HepG2 (cell line): ENCODE data around the gene INHA. TPM values are rescaled to one million over a fixed set of nuclear protein-coding genes. Genes with fewer than 3 reads are reported as not detected.

Experiments used
- ATAC-seq: fragments of 200-7000 bp; cut with Tn5 transposase; 3 replicates; pipeline ENCODE4 v1.9.1; 2020; ENCODE audit warnings: mild to moderate bottlenecking, moderate library complexity
- BruUV-seq: library from RNA; stranded (reverse); fragments of 400-500 nt; replicated peaks from 2 replicates; lab custom pipeline; 2021; lab: Mats Ljungman, UMichigan
- CTCF ChIA-PET: fragments of 300-600 bp; formaldehyde crosslinking; extraction: SDS; loops from one replicate; lab custom pipeline; 2021; ENCODE audit warnings: low total read pairs, inconsistent platforms, low intra/inter-chr PET ratio; lab: Yijun Ruan, JAX
- POLR2A ChIA-PET: fragments of 350-600 bp; sonication (Branson Sonifier 250); formaldehyde crosslinking; loops from one replicate; lab custom pipeline; 2020; ENCODE audit warnings: antibody characterized with exemption, inconsistent platforms; lab: Yijun Ruan, JAX
- DNase-seq: peaks from one replicate; pipeline ENCODE4 v3.0.0-alpha.2; 2015; ENCODE audit warnings: low spot score
- FAIRE-seq: peaks from 3 replicates; lab custom pipeline; 2011; peaks lifted over from hg19 to GRCh38; lab: Jason Lieb, UNC
- H2AFZ ChIP-seq: one replicate; pipeline ENCODE4 v1.6.1; 2011; ENCODE audit warnings: low read length, inconsistent platforms
- H3K27ac ChIP-seq: fragments of 300-600 bp; 3 replicates; pipeline ENCODE4 v1.8.0; 2011; ENCODE audit warnings: mixed run types, mild to moderate bottlenecking, mixed read lengths, low read length, inconsistent platforms; ENCODE audit not compliant: insufficient read depth; ENCODE audit errors: extremely low read length
- H3K27me3 ChIP-seq, 2 experiments: fragments of 200-600 bp in 1 of 2; 2 replicates in 1 of 2; 3 replicates in 1 of 2; pipeline versions ENCODE4 v1.6.0 to v1.8.0; 2011; ENCODE audit warnings: low read length in 2 of 2, mild to moderate bottlenecking in 2 of 2, moderate library complexity in 2 of 2, inconsistent platforms in 1 of 2; ENCODE audit not compliant: insufficient read depth in 2 of 2, control insufficient read depth in 1 of 2
- H3K36me3 ChIP-seq, 2 experiments: fragments of 200-600 bp in 1 of 2; replicated peaks in 1 of 2; 2 replicates in 1 of 2; 3 replicates in 1 of 2; pipeline versions ENCODE4 v1.5.1 to v1.8.0; 2011; ENCODE audit warnings: low read length in 2 of 2, inconsistent platforms in 1 of 2; ENCODE audit not compliant: insufficient read depth in 2 of 2, control insufficient read depth in 1 of 2
- H3K4me1 ChIP-seq: 2 replicates; pipeline ENCODE4 v1.5.1; 2012; ENCODE audit warnings: low read length, inconsistent platforms; ENCODE audit not compliant: insufficient read depth
- H3K4me2 ChIP-seq: 2 replicates; pipeline ENCODE4 v1.6.0; 2011; ENCODE audit warnings: low read depth, low read length, inconsistent platforms
- H3K4me3 ChIP-seq, 3 experiments: fragments of 200-600 bp in 1 of 3; sonication (generic), shearing (Covaris generic) in 1 of 3; replicated peaks in 1 of 3; 2 replicates each; pipeline ENCODE4 v1.5.1; 2011 to 2016; ENCODE audit warnings: low read length in 3 of 3, inconsistent platforms in 2 of 3, low read depth in 2 of 3, mild to moderate bottlenecking in 2 of 3, control low read depth in 1 of 3, mixed read lengths in 1 of 3; ENCODE audit not compliant: insufficient read depth in 1 of 3
- H3K79me2 ChIP-seq: one replicate; pipeline ENCODE4 v1.6.1; 2011; ENCODE audit warnings: low read length, inconsistent platforms; ENCODE audit not compliant: insufficient read depth
- H3K9ac ChIP-seq: 2 replicates; pipeline ENCODE4 v1.6.0; 2011; ENCODE audit warnings: mild to moderate bottlenecking, low read depth, low read length, inconsistent platforms; ENCODE audit not compliant: insufficient read depth
- H3K9me3 ChIP-seq: 2 replicates; pipeline ENCODE4 v1.5.1; 2012; ENCODE audit warnings: mild to moderate bottlenecking, low read length
- H4K20me1 ChIP-seq: 2 replicates; pipeline ENCODE4 v1.6.0; 2011; ENCODE audit warnings: inconsistent platforms, mild to moderate bottlenecking, low read length, moderate library complexity; ENCODE audit not compliant: insufficient read depth
- CHCHD3 ChIP-seq: sonication (generic); formaldehyde crosslinking; IDR thresholded peaks from 2 replicates; pipeline ENCODE4 v1.8.0; 2022; ENCODE audit warnings: mild to moderate bottlenecking, missing genetic modification reagents, moderate library complexity
- FOXP4 ChIP-seq: sonication (generic); formaldehyde crosslinking; IDR thresholded peaks from 2 replicates; pipeline ENCODE4 v1.4.0; 2020; ENCODE audit warnings: missing genetic modification reagents
- MEF2D ChIP-seq: sonication (generic); formaldehyde crosslinking; IDR thresholded peaks from 2 replicates; pipeline ENCODE4 v1.5.1; 2020; ENCODE audit warnings: mild to moderate bottlenecking, missing genetic modification reagents
- ONECUT2 ChIP-seq: sonication (generic); formaldehyde crosslinking; IDR thresholded peaks from 2 replicates; pipeline ENCODE4 v1.4.0; 2020; ENCODE audit warnings: missing genetic modification reagents
- PAWR ChIP-seq: sonication (generic); formaldehyde crosslinking; IDR thresholded peaks from 2 replicates; pipeline ENCODE4 v1.4.0; 2020; ENCODE audit warnings: missing genetic modification reagents, mild to moderate bottlenecking, borderline replicate concordance
- ZNF484 ChIP-seq: sonication (generic); formaldehyde crosslinking; IDR thresholded peaks from 2 replicates; pipeline ENCODE4 v1.5.1; 2020; ENCODE audit warnings: mild to moderate bottlenecking, low read depth, missing genetic modification reagents, borderline replicate concordance
- ZNF512B ChIP-seq: sonication (generic); formaldehyde crosslinking; IDR thresholded peaks from 2 replicates; pipeline ENCODE4 v1.5.1; 2020; ENCODE audit warnings: missing genetic modification reagents, mild to moderate bottlenecking, borderline replicate concordance
- WGBS: methylation state at CpG from one replicate; pipeline ENCODE4 v1.1.6; 2017; ENCODE audit warnings: low lambda C conversion rate; 5-methylcytosine and 5-hydroxymethylcytosine counted together
- in situ Hi-C: cut with HindIII; loops from 2 replicates; pipeline ENCODE4 v1.10.0; 2017; ENCODE audit warnings: low pct_unique_long_range_greater_than_20kb; ENCODE audit not compliant: extremely low pct_ligation_motif_present
- intact Hi-C: fragments of 100-400 bp; cut with micrococcal nuclease; formaldehyde crosslinking; loops from one replicate; pipeline ENCODE4 v1.10.0; 2022; ENCODE audit not compliant: unreplicated experiment
- polyA plus RNA-seq, 8 experiments: library from polyadenylated mRNA; depleted of rRNA in 3 of 8; stranded (reverse) in 7 of 8; unstranded in 1 of 8; fragments of >200 nt; fragmentation: Illumina TruSeq in 4 of 8; extraction: Trizol in 4 of 8; gene quantifications; 2 replicates each; pipeline versions ENCODE4 v1.2.1 to v1.2.3, GENCODE V29; 2011 to 2016; ENCODE audit warnings: low read depth in 4 of 8, missing spikeins in 1 of 8, mixed read lengths in 1 of 8; ENCODE audit not compliant: insufficient read depth in 1 of 8
- total RNA-seq, 5 experiments: library from RNA; depleted of rRNA; stranded (reverse); fragments of >200 nt; fragmentation: Illumina TruSeq; extraction: Trizol; gene quantifications; 2 replicates each; pipeline ENCODE4 v1.2.3, GENCODE V29; 2016; ENCODE audit warnings: low read depth in 1 of 5

INHA gene
- total and polyA plus RNA-seq, 2 of the 13 experiments (the other 11 are each of a cell fraction or from before 2014, with no cell fraction given) = 4.1 to 15.2 TPM

DNA sequence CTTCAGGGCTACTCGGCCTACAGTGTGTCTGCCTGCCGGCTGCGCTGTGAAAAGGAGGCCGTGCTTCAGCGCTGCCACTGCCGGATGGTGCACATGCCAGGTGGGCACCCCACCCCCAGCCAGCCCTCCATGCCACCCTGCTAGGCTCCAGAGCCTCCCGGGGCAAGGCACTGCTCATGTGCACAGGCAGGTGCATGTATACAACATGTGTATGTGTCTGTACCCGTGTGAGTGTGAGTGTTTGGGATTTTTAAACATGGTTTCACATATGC lies 39.8 kb upstream of the INHA start:
- 27% methylated on average over 5 of the region's 8 CpGs for WGBS
- DNase-seq (no peak), ATAC-seq (no peak), FAIRE-seq (no peak)
- Histone ChIP-seq H3K9ac (no peak overlapping the region), H3K36me3 (no peaks in the 10 kb centered on the region), H4K20me1 (peaks cover under 1% of the 10 kb centered on the region; the same call in 1 of the 2 replicates), H2AFZ (no peak overlapping the region), H3K4me3 (no peak overlapping the region), H3K4me2 (no peak overlapping the region), H3K27ac (no peak overlapping the region), H3K9me3 (no peaks in the 10 kb centered on the region), H3K27me3 (peaks cover 18 to 88% of the 10 kb centered on the region in 2 experiments; a peak in 4 of 5 replicates), H3K4me1 (peaks cover 11% of the 10 kb centered on the region), H3K79me2 (no peaks in the 10 kb centered on the region)
- intact Hi-C loops = loop anchor here (10.0 kb wide), 1 partner anchor 238 kb away; no protein-coding TSS in a partner anchor
- in situ Hi-C loops = loop anchor here (5.0 kb wide), 2 partner anchors 40 to 130 kb away; no protein-coding TSS in a partner anchor
- TF ChIP-seq CHCHD3 (no peak), PAWR (CRISPR knock-in tag) (no peak)
- no TSS peak for BruUV-seq
- ChIA-PET CTCF (interaction anchor here (5.4 kb wide), 1 partner anchor 36 kb away, joined by 53 read pairs; a partner anchor contains a TSS), POLR2A (no interaction called here)

GRCh38 chr2:219533930-219534661 lies 38.0 kb upstream of the INHA start:
- Histone ChIP-seq H3K4me1 (peaks cover 28% of the 10 kb centered on the region), H3K36me3 (peaks cover 0 to 5% of the 10 kb centered on the region in 2 experiments; a peak in 3 of 5 replicates), H3K9me3 (no peaks in the 10 kb centered on the region), H2AFZ (no peak overlapping the region), H3K4me3 (no peak overlapping the region), H3K27me3 (peaks cover 16 to 74% of the 10 kb centered on the region in 2 experiments; a peak in 4 of 5 replicates), H3K9ac (no peak overlapping the region), H3K27ac (no peak overlapping the region), H3K4me2 (no peak overlapping the region), H3K79me2 (no peaks in the 10 kb centered on the region), H4K20me1 (peaks cover 17% of the 10 kb centered on the region; the same call in 1 of the 2 replicates)
- ChIA-PET POLR2A (no interaction called here), CTCF (no interaction called here)
- intact Hi-C loops (loop anchor here (10.0 kb wide), 1 partner anchor 239 kb away; no protein-coding TSS in a partner anchor), in situ Hi-C loops (loop anchor here (5.0 kb wide), 2 partner anchors 42 to 132 kb away; no protein-coding TSS in a partner anchor)
- no TSS peak for BruUV-seq
- ATAC-seq (no peak), DNase-seq (no peak), FAIRE-seq (no peak)
- 17% methylated on average over 6 of the region's 6 CpGs for WGBS
- TF ChIP-seq FOXP4 (CRISPR knock-in tag) = no peak
- no peak for TF ChIP-seq ONECUT2
- no peak for TF ChIP-seq ZNF512B
- no peak for TF ChIP-seq ZNF484
- no peak for TF ChIP-seq MEF2D (CRISPR knock-in tag)
